Vagina (tissue), 2 donors: ENCODE results near the gene FYCO1.

ENCODE experiments used
- POLR2A ChIP-seq, 2 donors: fragments of 450-650 bp; IDR thresholded peaks; one replicate each; pipeline ENCODE4 v1.6.1; 2017; ENCODE audit warnings: antibody characterized with exemption in 2 of 2, mild to moderate bottlenecking in 2 of 2, moderate library complexity in 2 of 2
- TF ChIP-seq, protein P1 (sequence below), 3 experiments: fragments of 450-650 bp in 2 of 3; fragments of 200-600 bp in 1 of 3; sonication (generic) in 1 of 3; IDR thresholded peaks; one replicate each; pipeline ENCODE4 v1.5.1; 2017 to 2019; ENCODE audit warnings: antibody characterized with exemption in 3 of 3, mild to moderate bottlenecking in 2 of 3, moderate library complexity in 2 of 3

GRCh38 chr3:45885979-45886705 is 109.5 kb downstream of the FYCO1 start, which contains the start of gene CCR9:
- TF ChIP-seq POLR2A (IDR thresholded peaks at IDR 0.05): no peak
- TF ChIP-seq, protein P1, sequence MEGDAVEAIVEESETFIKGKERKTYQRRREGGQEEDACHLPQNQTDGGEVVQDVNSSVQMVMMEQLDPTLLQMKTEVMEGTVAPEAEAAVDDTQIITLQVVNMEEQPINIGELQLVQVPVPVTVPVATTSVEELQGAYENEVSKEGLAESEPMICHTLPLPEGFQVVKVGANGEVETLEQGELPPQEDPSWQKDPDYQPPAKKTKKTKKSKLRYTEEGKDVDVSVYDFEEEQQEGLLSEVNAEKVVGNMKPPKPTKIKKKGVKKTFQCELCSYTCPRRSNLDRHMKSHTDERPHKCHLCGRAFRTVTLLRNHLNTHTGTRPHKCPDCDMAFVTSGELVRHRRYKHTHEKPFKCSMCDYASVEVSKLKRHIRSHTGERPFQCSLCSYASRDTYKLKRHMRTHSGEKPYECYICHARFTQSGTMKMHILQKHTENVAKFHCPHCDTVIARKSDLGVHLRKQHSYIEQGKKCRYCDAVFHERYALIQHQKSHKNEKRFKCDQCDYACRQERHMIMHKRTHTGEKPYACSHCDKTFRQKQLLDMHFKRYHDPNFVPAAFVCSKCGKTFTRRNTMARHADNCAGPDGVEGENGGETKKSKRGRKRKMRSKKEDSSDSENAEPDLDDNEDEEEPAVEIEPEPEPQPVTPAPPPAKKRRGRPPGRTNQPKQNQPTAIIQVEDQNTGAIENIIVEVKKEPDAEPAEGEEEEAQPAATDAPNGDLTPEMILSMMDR (IDR thresholded peaks at IDR 0.05): no peak
